Liver (tissue), 9 donors: ENCODE data around the gene ZNF195. TPM values are rescaled to one million over a fixed set of nuclear protein-coding genes. Genes with fewer than 3 reads are reported as not detected.

Experiments used
- DNase-seq: peaks from one replicate; pipeline ENCODE4 v3.0.0-alpha.2; 2017; ENCODE audit warnings: low spot score
- H3K27ac ChIP-seq, 2 donors: one replicate each; pipeline ENCODE4 v1.7.0; 2013; ENCODE audit warnings: inconsistent platforms in 2 of 2, low read length in 2 of 2, control low read depth in 1 of 2, low read depth in 1 of 2, mild to moderate bottlenecking in 1 of 2
- H3K27me3 ChIP-seq, 4 donors: one replicate each; pipeline versions ENCODE4 v1.6.1 to v1.7.0; 2013; ENCODE audit warnings: low read length in 3 of 4, inconsistent platforms in 1 of 4, mild to moderate bottlenecking in 1 of 4, moderate library complexity in 1 of 4; ENCODE audit not compliant: control insufficient read depth in 4 of 4, insufficient read depth in 4 of 4
- H3K36me3 ChIP-seq, 4 donors: one replicate each; pipeline versions ENCODE4 v1.6.1 to v1.7.0; 2013; ENCODE audit warnings: low read length in 3 of 4, mild to moderate bottlenecking in 3 of 4, low read depth in 1 of 4, moderate library complexity in 1 of 4; ENCODE audit not compliant: control insufficient read depth in 4 of 4, insufficient read depth in 3 of 4
- H3K4me1 ChIP-seq, 4 donors: one replicate each; pipeline versions ENCODE4 v1.6.1 to v1.7.0; 2013; ENCODE audit warnings: low read length in 3 of 4, mild to moderate bottlenecking in 3 of 4, moderate library complexity in 1 of 4; ENCODE audit not compliant: control insufficient read depth in 4 of 4, insufficient read depth in 4 of 4
- H3K4me3 ChIP-seq, 3 donors: one replicate each; pipeline versions ENCODE4 v1.6.1 to v1.7.0; 2013; ENCODE audit warnings: low read length in 3 of 3, control low read depth in 1 of 3, low read depth in 1 of 3, mild to moderate bottlenecking in 1 of 3
- H3K9ac ChIP-seq, 2 donors: one replicate each; pipeline ENCODE4 v1.7.0; 2013; ENCODE audit warnings: low read length in 2 of 2, mild to moderate bottlenecking in 2 of 2, moderate library complexity in 2 of 2, control low read depth in 1 of 2, low read depth in 1 of 2
- H3K9me3 ChIP-seq, 4 donors: one replicate each; pipeline versions ENCODE4 v1.6.1 to v1.7.0; 2013; ENCODE audit warnings: low read length in 3 of 4; ENCODE audit not compliant: control insufficient read depth in 4 of 4
- ATF3 ChIP-seq: IDR thresholded peaks from 2 replicates; pipeline ENCODE4 v1.6.1; 2016; ENCODE audit warnings: antibody characterized with exemption
- CTCF ChIP-seq: fragments of 150-350 bp; IDR thresholded peaks from 2 replicates; pipeline ENCODE4 v1.5.1; 2017; ENCODE audit warnings: improper control_type of control experiment, low read depth, low read length; ENCODE audit not compliant: missing input control
- FOXA1 ChIP-seq: IDR thresholded peaks from 2 replicates; pipeline ENCODE4 v1.6.1; 2016; ENCODE audit warnings: antibody characterized with exemption
- HNF4A ChIP-seq, 2 donors: conservative IDR thresholded peaks; 2 replicates each; pipeline ENCODE4 v1.6.1; 2016; ENCODE audit warnings: antibody characterized with exemption in 2 of 2, mild to moderate bottlenecking in 2 of 2
- HNF4G ChIP-seq: IDR thresholded peaks from 2 replicates; pipeline ENCODE4 v1.6.1; 2016; ENCODE audit warnings: antibody characterized with exemption
- JUND ChIP-seq, 2 donors: IDR thresholded peaks; 2 replicates each; pipeline ENCODE4 v1.6.1; 2016; ENCODE audit warnings: antibody characterized with exemption in 2 of 2
- RAD21 ChIP-seq, 2 donors: IDR thresholded peaks; 2 replicates each; pipeline ENCODE4 v1.6.1; 2016; ENCODE audit warnings: antibody characterized with exemption in 2 of 2, mild to moderate bottlenecking in 2 of 2
- RXRA ChIP-seq, 2 donors: IDR thresholded peaks; 2 replicates each; pipeline ENCODE4 v1.6.1; 2017 to 2018; ENCODE audit warnings: antibody characterized with exemption in 2 of 2, mild to moderate bottlenecking in 1 of 2
- SP1 ChIP-seq: IDR thresholded peaks from 2 replicates; pipeline ENCODE4 v1.6.1; 2018; ENCODE audit warnings: antibody characterized with exemption, mild to moderate bottlenecking
- TAF1 ChIP-seq: conservative IDR thresholded peaks from 2 replicates; pipeline ENCODE4 v1.6.1; 2016; ENCODE audit warnings: antibody characterized with exemption, mild to moderate bottlenecking
- ZBTB33 ChIP-seq: IDR thresholded peaks from 2 replicates; pipeline ENCODE4 v1.6.1; 2016; ENCODE audit warnings: antibody characterized with exemption
- WGBS: extraction: QIAGEN DNeasy Blood & Tissue Kit; methylation state at CpG from one replicate; pipeline ENCODE4 v1.1.7; 2013; 5-methylcytosine and 5-hydroxymethylcytosine counted together
- polyA plus RNA-seq, 2 donors: library from polyadenylated mRNA; stranded (reverse) in 1 of 2; unstranded in 1 of 2; fragments of 200-250 nt in 1 of 2; fragments of >200 nt in 1 of 2; fragmentation: Nextera tagmentation in 1 of 2; extraction: Ambion mirVana in 1 of 2; gene quantifications; one replicate each; pipeline versions ENCODE4 v1.2.1 to v1.2.3, GENCODE V29; 2013 to 2015
- total RNA-seq, 2 donors: library from RNA; depleted of rRNA; stranded (reverse); fragments of >200 nt; gene quantifications; one replicate each; pipeline ENCODE4 v1.2.3, GENCODE V29; 2014
- TF ChIP-seq, protein P1 (sequence below): IDR thresholded peaks from 2 replicates; pipeline ENCODE4 v1.6.1; 2016; ENCODE audit warnings: antibody characterized with exemption, mild to moderate bottlenecking
- donor health status: healthy.
- donor health status: healthy.
- donor health status: healthy.
- donor health status: healthy.
- donor health status: healthy.

ZNF195 gene
- total and polyA plus RNA-seq, 4 donors = 4.3 to 12.4 (median 11.1) TPM

- H3K9me3 ChIP-seq = peaks cover 17 to 69% (median 30%) of the 10 kb centered on the region in 4 donors
These were observed 10.7 kb downstream of the ZNF195 start for GRCh38 chr11:3368199-3368598.

More at GRCh38 chr11:3368199-3368598, 10.7 kb downstream of the ZNF195 start:
- Histone ChIP-seq H3K36me3 (peaks cover 14 to 83% (median 81%) of the 10 kb centered on the region in 4 donors), H3K27me3 (no peaks in the 10 kb centered on the region), H3K4me3 (peak overlapping the region in 1 of 3 donors; percentile 23), H3K4me1 (no peaks in the 10 kb centered on the region), H3K27ac (no peak overlapping the region), H3K9ac (no peak overlapping the region)
- no peak for DNase-seq
- no peak for TF ChIP-seq TAF1
- TF ChIP-seq, protein P1, sequence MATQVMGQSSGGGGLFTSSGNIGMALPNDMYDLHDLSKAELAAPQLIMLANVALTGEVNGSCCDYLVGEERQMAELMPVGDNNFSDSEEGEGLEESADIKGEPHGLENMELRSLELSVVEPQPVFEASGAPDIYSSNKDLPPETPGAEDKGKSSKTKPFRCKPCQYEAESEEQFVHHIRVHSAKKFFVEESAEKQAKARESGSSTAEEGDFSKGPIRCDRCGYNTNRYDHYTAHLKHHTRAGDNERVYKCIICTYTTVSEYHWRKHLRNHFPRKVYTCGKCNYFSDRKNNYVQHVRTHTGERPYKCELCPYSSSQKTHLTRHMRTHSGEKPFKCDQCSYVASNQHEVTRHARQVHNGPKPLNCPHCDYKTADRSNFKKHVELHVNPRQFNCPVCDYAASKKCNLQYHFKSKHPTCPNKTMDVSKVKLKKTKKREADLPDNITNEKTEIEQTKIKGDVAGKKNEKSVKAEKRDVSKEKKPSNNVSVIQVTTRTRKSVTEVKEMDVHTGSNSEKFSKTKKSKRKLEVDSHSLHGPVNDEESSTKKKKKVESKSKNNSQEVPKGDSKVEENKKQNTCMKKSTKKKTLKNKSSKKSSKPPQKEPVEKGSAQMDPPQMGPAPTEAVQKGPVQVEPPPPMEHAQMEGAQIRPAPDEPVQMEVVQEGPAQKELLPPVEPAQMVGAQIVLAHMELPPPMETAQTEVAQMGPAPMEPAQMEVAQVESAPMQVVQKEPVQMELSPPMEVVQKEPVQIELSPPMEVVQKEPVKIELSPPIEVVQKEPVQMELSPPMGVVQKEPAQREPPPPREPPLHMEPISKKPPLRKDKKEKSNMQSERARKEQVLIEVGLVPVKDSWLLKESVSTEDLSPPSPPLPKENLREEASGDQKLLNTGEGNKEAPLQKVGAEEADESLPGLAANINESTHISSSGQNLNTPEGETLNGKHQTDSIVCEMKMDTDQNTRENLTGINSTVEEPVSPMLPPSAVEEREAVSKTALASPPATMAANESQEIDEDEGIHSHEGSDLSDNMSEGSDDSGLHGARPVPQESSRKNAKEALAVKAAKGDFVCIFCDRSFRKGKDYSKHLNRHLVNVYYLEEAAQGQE = no peak
- no peak for TF ChIP-seq ATF3
- no peak for TF ChIP-seq RXRA (IDR thresholded peaks at IDR 0.05)
- no peak for TF ChIP-seq SP1
- TF ChIP-seq CTCF = no peak
- TF ChIP-seq ZBTB33 = no peak
- no peak for TF ChIP-seq HNF4G
- no peak for TF ChIP-seq RAD21 (IDR thresholded peaks at IDR 0.05)
- TF ChIP-seq JUND (IDR thresholded peaks at IDR 0.05) = no peak
- TF ChIP-seq HNF4A (conservative IDR thresholded peaks at IDR 0.05) = no peak
- TF ChIP-seq FOXA1 = no peak
- WGBS = 96% methylated on average over 3 of the region's 3 CpGs
